SK-N-SH treated with all-trans-retinoic acid at 6 μM for 48 hours (cell line): Measurements from ENCODE around the gene TEAD1.

Source experiments
- OSR1 ChIP-seq: fragments of 250-450 bp; sonication (Bioruptor Pico); IDR thresholded peaks from 2 replicates; pipeline ENCODE4 v1.8.0; 2022; ENCODE audit warnings: moderate library complexity, mild to moderate bottlenecking, inconsistent platforms
- SNAI2 ChIP-seq: fragments of 250-450 bp; sonication (Bioruptor Pico); IDR thresholded peaks from 2 replicates; pipeline ENCODE4 v1.5.0; 2020; ENCODE audit warnings: mild to moderate bottlenecking, moderate library complexity
- TOX ChIP-seq: fragments of 250-450 bp; sonication (Bioruptor Pico); IDR thresholded peaks from 2 replicates; pipeline ENCODE4 v1.8.0; 2021; ENCODE audit warnings: mild to moderate bottlenecking, moderate library complexity, borderline replicate concordance
- ZFP3 ChIP-seq: fragments of 250-450 bp; sonication (Bioruptor Pico); IDR thresholded peaks from 2 replicates; pipeline ENCODE4 v1.5.0; 2020; ENCODE audit warnings: mild to moderate bottlenecking, moderate library complexity
- ZFP30 ChIP-seq: fragments of 450-650 bp; formaldehyde crosslinking; IDR thresholded peaks from 2 replicates; pipeline ENCODE4 v1.5.0; 2022; ENCODE audit warnings: mild to moderate bottlenecking, moderate library complexity
- TF ChIP-seq, protein P1 (sequence below): fragments of 250-450 bp; sonication (Bioruptor Pico); IDR thresholded peaks from 2 replicates; pipeline ENCODE4 v1.8.0; 2021; ENCODE audit warnings: low read depth, mild to moderate bottlenecking, moderate library complexity, borderline replicate concordance
- TF ChIP-seq, protein P2 (sequence below): fragments of 250-450 bp; sonication (Bioruptor Pico); IDR thresholded peaks from 2 replicates; pipeline ENCODE4 v1.8.0; 2020; ENCODE audit warnings: mild to moderate bottlenecking, moderate library complexity, borderline replicate concordance

DNA sequence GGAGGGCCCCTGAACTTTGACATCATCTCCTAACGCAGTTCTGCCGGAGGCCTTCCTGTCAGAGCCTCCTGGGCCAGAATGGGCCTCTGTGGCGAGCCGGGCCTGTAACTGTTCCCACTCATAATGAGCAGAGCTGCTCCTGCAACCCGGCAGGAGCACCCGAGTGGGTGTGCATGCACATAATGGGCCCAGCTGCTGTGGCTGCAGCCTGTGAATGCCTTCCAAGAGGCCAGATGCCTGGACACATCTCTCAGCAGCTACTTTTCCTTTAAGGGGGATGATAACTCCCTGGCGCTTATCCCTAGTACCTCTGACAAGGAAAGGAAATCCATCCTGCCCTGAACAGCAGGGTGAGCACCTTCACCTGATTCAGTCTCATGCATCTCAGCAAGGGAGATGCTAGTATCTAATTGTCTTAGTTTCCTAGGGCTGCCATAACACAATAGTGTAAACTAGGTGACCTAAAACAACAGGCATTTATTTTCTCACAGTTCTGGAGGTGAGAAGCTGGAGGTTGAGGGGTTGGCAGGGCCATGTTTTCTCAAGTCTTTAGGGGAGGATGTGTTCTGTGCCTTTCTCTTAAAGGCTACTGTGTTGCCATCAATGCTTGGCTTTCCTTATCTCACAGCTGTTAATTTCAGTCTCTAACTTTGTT lies 120.5 kb downstream of the TEAD1 start:
- TF ChIP-seq SNAI2 (CRISPR knock-in tag) (no peak), OSR1 (CRISPR knock-in tag) (no peak), TOX (CRISPR knock-in tag) (no peak), ZFP3 (no peak), ZFP30 (CRISPR knock-in tag) (no peak)
- TF ChIP-seq, protein P1, sequence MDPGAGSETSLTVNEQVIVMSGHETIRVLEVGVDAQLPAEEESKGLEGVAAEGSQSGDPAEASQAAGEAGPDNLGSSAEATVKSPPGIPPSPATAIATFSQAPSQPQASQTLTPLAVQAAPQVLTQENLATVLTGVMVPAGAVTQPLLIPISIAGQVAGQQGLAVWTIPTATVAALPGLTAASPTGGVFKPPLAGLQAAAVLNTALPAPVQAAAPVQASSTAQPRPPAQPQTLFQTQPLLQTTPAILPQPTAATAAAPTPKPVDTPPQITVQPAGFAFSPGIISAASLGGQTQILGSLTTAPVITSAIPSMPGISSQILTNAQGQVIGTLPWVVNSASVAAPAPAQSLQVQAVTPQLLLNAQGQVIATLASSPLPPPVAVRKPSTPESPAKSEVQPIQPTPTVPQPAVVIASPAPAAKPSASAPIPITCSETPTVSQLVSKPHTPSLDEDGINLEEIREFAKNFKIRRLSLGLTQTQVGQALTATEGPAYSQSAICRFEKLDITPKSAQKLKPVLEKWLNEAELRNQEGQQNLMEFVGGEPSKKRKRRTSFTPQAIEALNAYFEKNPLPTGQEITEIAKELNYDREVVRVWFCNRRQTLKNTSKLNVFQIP (CRISPR knock-in tag): no peak
- TF ChIP-seq, protein P2, sequence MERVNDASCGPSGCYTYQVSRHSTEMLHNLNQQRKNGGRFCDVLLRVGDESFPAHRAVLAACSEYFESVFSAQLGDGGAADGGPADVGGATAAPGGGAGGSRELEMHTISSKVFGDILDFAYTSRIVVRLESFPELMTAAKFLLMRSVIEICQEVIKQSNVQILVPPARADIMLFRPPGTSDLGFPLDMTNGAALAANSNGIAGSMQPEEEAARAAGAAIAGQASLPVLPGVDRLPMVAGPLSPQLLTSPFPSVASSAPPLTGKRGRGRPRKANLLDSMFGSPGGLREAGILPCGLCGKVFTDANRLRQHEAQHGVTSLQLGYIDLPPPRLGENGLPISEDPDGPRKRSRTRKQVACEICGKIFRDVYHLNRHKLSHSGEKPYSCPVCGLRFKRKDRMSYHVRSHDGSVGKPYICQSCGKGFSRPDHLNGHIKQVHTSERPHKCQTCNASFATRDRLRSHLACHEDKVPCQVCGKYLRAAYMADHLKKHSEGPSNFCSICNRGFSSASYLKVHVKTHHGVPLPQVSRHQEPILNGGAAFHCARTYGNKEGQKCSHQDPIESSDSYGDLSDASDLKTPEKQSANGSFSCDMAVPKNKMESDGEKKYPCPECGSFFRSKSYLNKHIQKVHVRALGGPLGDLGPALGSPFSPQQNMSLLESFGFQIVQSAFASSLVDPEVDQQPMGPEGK: no peak
